ENCODE data around the gene CHM. TPM values are rescaled to one million over a fixed set of nuclear protein-coding genes. Genes with fewer than 3 reads are reported as not detected.

CHM gene, protein sequence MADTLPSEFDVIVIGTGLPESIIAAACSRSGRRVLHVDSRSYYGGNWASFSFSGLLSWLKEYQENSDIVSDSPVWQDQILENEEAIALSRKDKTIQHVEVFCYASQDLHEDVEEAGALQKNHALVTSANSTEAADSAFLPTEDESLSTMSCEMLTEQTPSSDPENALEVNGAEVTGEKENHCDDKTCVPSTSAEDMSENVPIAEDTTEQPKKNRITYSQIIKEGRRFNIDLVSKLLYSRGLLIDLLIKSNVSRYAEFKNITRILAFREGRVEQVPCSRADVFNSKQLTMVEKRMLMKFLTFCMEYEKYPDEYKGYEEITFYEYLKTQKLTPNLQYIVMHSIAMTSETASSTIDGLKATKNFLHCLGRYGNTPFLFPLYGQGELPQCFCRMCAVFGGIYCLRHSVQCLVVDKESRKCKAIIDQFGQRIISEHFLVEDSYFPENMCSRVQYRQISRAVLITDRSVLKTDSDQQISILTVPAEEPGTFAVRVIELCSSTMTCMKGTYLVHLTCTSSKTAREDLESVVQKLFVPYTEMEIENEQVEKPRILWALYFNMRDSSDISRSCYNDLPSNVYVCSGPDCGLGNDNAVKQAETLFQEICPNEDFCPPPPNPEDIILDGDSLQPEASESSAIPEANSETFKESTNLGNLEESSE
- total RNA-seq = 13.0 and 17.1 TPM in 2 replicates

GRCh38 chrX:86047174-86047935 lies at the start of gene CHM:
Gene CHM (minus strand): TSS chrX:86047558. CDS start chrX:86047532, 26 bp downstream.

Small RNA genes within 50 kb of the gene (small RNA-seq; reads per million reads assigned to genes)
- not detected for gene AL022401.1
- 7,033 reads per million, percentile 100 among the genes with 10 or more reads in this experiment for gene MIR361
- not detected for gene NDUFA5P7
- gene RF00019 = not detected

Other genes with a start within 250 kb of the CHM start
- gene DACH2, start 100.9 kb upstream of the CHM start, total RNA-seq = not detected in 2 replicates

Measured in placental epithelial cell (primary cell).